Cardiac fibroblast (primary cell): ENCODE results near the gene TREX2.
A peak's percentile ranks its signal among the peaks of the same experiment; 100 is the strongest.

Experiments
- DNase-seq, 2 donors: peaks; one replicate each; pipeline versions ENCODE4 v3.0.0 to v3.0.0-alpha.2; 2010; ENCODE audit warnings: low read depth in 2 of 2
- H3K4me3 ChIP-seq, 2 donors: replicated peaks in 1 of 2; 1 replicate in 1 of 2; 2 replicates in 1 of 2; pipeline ENCODE4 v1.5.1; 2011; ENCODE audit warnings: low read depth in 2 of 2, low read length in 2 of 2, mild to moderate bottlenecking in 2 of 2, moderate library complexity in 1 of 2
- CTCF ChIP-seq: IDR thresholded peaks from one replicate; pipeline ENCODE4 v1.5.1; 2011; ENCODE audit warnings: low read depth, mild to moderate bottlenecking, low read length, inconsistent platforms

TREX2 gene

DNA sequence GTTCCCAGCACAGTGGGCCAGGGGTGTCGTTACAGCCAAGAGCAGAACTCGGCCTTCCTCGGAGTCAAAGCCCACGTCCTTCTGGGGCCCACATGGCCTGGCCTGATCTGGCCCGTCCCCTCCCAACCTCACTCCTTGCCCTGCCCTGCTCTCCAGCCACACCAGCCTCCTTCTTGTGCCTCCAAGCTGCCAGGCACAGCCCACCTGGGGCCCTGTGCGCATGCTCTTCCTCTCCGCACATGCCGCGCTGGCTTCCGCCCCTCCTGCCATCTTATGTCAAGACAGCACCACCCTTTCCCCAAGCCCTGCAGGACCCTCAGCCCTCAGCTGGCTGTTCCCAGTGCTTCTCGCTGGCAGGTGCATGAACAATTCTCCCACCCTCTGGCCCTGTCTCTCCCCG is 17.7 kb upstream of the TREX2 start:
- no peak for TF ChIP-seq CTCF
- H3K4me3 ChIP-seq, result no peak overlapping the region
- DNase-seq, result no peak

DNA sequence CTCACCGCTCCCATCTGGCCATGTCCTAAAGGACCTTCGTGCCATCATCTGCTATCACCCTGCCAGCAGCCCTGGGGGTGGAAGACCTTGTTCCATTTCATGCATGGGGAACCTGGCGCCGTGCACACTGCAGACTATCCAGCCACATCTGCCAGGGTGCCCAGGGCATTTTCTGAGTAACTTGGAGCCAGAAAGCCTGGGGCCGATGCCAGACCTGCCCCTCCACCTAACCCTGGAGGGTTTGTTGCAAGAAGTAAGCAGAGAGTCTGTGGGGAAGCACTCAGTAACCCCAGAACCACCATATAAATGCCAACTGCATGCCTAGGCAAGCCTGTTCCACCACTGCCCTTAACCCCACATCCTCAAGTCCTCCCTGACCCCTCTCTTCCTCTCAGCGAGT is 17.2 kb upstream of the TREX2 start:
- no peak overlapping the region for H3K4me3 ChIP-seq
- no peak for DNase-seq
- no peak for TF ChIP-seq CTCF

GRCh38 chrX:153462291-153462690 is 16.4 kb upstream of the TREX2 start:
- DNase-seq, result no peak
- no peak for TF ChIP-seq CTCF
- H3K4me3 ChIP-seq, result no peak overlapping the region

- TF ChIP-seq CTCF, result peak; percentile 68
- H3K4me3 ChIP-seq, result no peak overlapping the region
- peak; percentile 58 to 60 for DNase-seq
These were observed 15.0 kb upstream of the TREX2 start for GRCh38 chrX:153460826-153461225.

GRCh38 chrX:153459986-153460385 is 14.1 kb upstream of the TREX2 start:
- peak; percentile 46 to 66 for DNase-seq
- no peak overlapping the region for H3K4me3 ChIP-seq
- no peak for TF ChIP-seq CTCF

DNA sequence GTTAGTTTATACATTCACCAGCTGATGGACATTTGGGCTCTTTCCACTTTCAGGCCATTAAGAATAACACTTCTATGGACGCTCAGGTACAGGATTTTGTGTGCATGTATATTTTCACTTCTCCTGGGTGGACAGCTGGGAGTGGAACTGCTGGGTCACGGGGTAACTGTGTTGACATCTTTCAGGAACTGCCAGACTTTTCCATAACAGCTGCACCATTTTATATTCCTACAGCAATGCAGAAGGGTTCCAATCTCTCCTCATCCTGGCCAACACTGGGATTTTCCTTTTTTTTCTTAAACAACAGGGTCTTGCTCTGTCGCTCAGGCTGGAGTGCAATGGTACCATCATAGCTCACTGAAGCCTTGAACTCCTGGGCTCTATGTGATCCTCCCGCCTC is 12.6 kb upstream of the TREX2 start:
- TF ChIP-seq CTCF, result no peak
- H3K4me3 ChIP-seq, result no peak overlapping the region
- no peak for DNase-seq

DNA sequence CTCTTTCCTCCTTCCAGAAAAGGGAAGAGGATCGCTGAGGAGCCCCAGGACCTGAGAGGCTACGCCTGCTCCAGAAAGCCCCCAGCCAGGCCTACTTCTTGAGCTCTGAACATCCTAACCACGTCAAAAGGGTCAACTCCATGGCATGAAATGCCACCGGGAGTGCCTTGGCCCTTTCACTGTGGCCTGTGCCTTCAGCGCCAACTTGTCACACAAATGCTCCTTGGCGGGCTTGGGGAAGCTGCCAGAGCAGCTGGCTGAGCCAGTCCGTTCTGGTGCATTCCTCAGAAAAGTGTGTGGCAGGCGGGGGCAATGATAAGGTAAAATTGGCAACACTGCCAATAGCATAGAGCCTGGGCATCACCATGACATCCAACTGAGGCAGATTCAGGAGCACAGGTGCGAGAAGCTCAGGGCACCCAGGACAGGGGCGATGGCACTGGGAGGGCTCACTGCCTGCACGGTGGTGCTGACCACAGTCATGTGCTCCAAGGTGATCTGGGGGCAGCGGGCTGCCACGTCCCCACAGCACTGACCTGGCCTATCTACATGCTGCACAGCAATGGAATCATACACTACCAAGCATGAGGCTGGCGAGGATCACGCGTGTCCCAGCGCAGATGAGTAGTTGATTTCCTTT is 12.1 kb upstream of the TREX2 start:
- no peak for DNase-seq
- no peak for TF ChIP-seq CTCF
- H3K4me3 ChIP-seq, result no peak overlapping the region
